ENCODE measurements around the gene LAMC1.

DNA sequence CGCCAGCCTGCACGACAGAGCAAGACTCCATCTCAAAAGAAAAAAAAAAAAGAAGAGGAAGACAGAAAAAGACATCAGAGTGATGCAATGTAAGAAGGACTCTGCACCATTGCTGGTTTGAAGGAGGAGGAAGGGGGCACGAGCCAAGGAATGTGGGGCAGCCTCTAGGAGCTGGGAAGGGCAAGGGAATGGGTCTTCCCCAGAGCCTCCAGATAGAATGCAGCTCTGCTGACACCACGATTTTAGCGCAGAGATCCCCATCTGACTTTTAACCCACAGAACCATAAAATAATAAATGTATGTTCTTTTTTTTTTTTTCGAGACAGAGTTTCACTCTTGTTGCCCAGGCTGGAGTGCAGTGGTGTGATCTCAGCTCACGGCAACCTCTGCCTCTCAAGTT, 129.0 kb downstream of the LAMC1 start:
- TF ChIP-seq, protein P1, sequence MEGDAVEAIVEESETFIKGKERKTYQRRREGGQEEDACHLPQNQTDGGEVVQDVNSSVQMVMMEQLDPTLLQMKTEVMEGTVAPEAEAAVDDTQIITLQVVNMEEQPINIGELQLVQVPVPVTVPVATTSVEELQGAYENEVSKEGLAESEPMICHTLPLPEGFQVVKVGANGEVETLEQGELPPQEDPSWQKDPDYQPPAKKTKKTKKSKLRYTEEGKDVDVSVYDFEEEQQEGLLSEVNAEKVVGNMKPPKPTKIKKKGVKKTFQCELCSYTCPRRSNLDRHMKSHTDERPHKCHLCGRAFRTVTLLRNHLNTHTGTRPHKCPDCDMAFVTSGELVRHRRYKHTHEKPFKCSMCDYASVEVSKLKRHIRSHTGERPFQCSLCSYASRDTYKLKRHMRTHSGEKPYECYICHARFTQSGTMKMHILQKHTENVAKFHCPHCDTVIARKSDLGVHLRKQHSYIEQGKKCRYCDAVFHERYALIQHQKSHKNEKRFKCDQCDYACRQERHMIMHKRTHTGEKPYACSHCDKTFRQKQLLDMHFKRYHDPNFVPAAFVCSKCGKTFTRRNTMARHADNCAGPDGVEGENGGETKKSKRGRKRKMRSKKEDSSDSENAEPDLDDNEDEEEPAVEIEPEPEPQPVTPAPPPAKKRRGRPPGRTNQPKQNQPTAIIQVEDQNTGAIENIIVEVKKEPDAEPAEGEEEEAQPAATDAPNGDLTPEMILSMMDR (conservative IDR thresholded peaks at IDR 0.05): no peak
- no peak for TF ChIP-seq ZFX (IDR thresholded peaks at IDR 0.05)
